Tibial artery (tissue), 4 donors: ENCODE results near the gene SLC3A2.

Experiments used
- DNase-seq, 2 donors: peaks; one replicate each; pipeline ENCODE4 v3.0.0-alpha.2; 2019
- H3K27ac ChIP-seq, 2 donors: fragments of 200-600 bp; sonication (generic) in 1 of 2; 1 replicate in 1 of 2; 2 replicates in 1 of 2; pipeline ENCODE4 v1.5.1; 2018 to 2019; ENCODE audit warnings: mild to moderate bottlenecking in 1 of 2
- H3K27me3 ChIP-seq, 2 donors: fragments of 200-600 bp; sonication (generic) in 1 of 2; one replicate each; pipeline versions ENCODE4 v1.5.1 to v1.6.0; 2016 to 2019
- H3K36me3 ChIP-seq, 3 donors: fragments of 200-600 bp; sonication (generic) in 2 of 3; one replicate each; pipeline ENCODE4 v1.5.1; 2016 to 2019; ENCODE audit warnings: mild to moderate bottlenecking in 2 of 3
- H3K4me1 ChIP-seq, 4 donors: fragments of 200-600 bp; sonication (generic) in 2 of 4; 1 replicate in 3 of 4; 2 replicates in 1 of 4; pipeline ENCODE4 v1.5.1; 2016 to 2019
- H3K4me3 ChIP-seq, 2 donors: fragments of 200-600 bp; sonication (generic) in 1 of 2; 1 replicate in 1 of 2; 2 replicates in 1 of 2; pipeline ENCODE4 v1.5.1; 2018 to 2019; ENCODE audit warnings: mild to moderate bottlenecking in 2 of 2
- H3K9me3 ChIP-seq, 3 donors: fragments of 200-600 bp; sonication (generic) in 1 of 3; one replicate each; pipeline ENCODE4 v1.5.1; 2016 to 2019
- CTCF ChIP-seq, 2 experiments: fragments of 200-600 bp in 1 of 2; fragments of 450-650 bp in 1 of 2; IDR thresholded peaks; one replicate each; pipeline ENCODE4 v1.5.1; 2017 to 2019; ENCODE audit warnings: antibody characterized with exemption in 2 of 2, mild to moderate bottlenecking in 1 of 2, moderate library complexity in 1 of 2
- intact Hi-C: fragments of 100-400 bp; cut with DNase I; formaldehyde crosslinking; loops from one replicate; pipeline ENCODE4 v1.15.0; 2023; ENCODE audit warnings: low total_unique reads

The SLC3A2 gene

GRCh38 chr11:62889126-62889483, 8.4 kb downstream of the SLC3A2 start:
- no peak for TF ChIP-seq CTCF (IDR thresholded peaks at IDR 0.05)
- intact Hi-C loops = no loop called here
- Histone ChIP-seq H3K27me3 (no peaks in the 10 kb centered on the region), H3K36me3 (peaks cover 54 to 59% (median 55%) of the 10 kb centered on the region in 3 donors), H3K4me3 (no peak overlapping the region), H3K4me1 (peaks cover 0 to 35% (median 20%) of the 10 kb centered on the region in 4 donors), H3K27ac (peak overlapping the region in 1 of 2 donors; percentile 7), H3K9me3 (no peaks in the 10 kb centered on the region)
- DNase-seq = no peak

GRCh38 chr11:62889484-62890437, 9.1 kb downstream of the SLC3A2 start:
- H3K4me1 ChIP-seq = peaks cover 0 to 31% (median 17%) of the 10 kb centered on the region in 4 donors
- no peak overlapping the region for H3K4me3 ChIP-seq
- H3K27ac ChIP-seq = peak overlapping the region in 1 of 2 donors; percentile 7
- no peak for DNase-seq
- no peaks in the 10 kb centered on the region for H3K9me3 ChIP-seq
- no peaks in the 10 kb centered on the region for H3K27me3 ChIP-seq
- TF ChIP-seq CTCF (IDR thresholded peaks at IDR 0.05) = no peak
- peaks cover 47 to 53% (median 48%) of the 10 kb centered on the region in 3 donors for H3K36me3 ChIP-seq
- intact Hi-C loops = no loop called here

GRCh38 chr11:62892077-62892922, 11.6 kb downstream of the SLC3A2 start:
- peaks cover 0 to 13% (median 9%) of the 10 kb centered on the region in 4 donors for H3K4me1 ChIP-seq
- no peak overlapping the region for H3K4me3 ChIP-seq
- H3K9me3 ChIP-seq = no peaks in the 10 kb centered on the region
- no peak overlapping the region for H3K27ac ChIP-seq
- DNase-seq = no peak
- no peak for TF ChIP-seq CTCF (IDR thresholded peaks at IDR 0.05)
- intact Hi-C loops = no loop called here
- peaks cover 0 to 4% of the 10 kb centered on the region in 2 donors for H3K27me3 ChIP-seq
- peaks cover 22 to 27% (median 23%) of the 10 kb centered on the region in 3 donors for H3K36me3 ChIP-seq

GRCh38 chr11:62895501-62895900, 14.8 kb downstream of the SLC3A2 start:
- no peaks in the 10 kb centered on the region for H3K36me3 ChIP-seq
- no peak for DNase-seq
- no peaks in the 10 kb centered on the region for H3K9me3 ChIP-seq
- H3K27me3 ChIP-seq = peaks cover 0 to 14% of the 10 kb centered on the region in 2 donors
- H3K4me1 ChIP-seq = no peaks in the 10 kb centered on the region
- no peak for TF ChIP-seq CTCF (IDR thresholded peaks at IDR 0.05)
- no peak overlapping the region for H3K4me3 ChIP-seq
- intact Hi-C loops = no loop called here
- no peak overlapping the region for H3K27ac ChIP-seq

GRCh38 chr11:62896049-62896448, 15.4 kb downstream of the SLC3A2 start:
- no peaks in the 10 kb centered on the region for H3K4me1 ChIP-seq
- no peak for TF ChIP-seq CTCF (IDR thresholded peaks at IDR 0.05)
- no peaks in the 10 kb centered on the region for H3K36me3 ChIP-seq
- H3K9me3 ChIP-seq = no peaks in the 10 kb centered on the region
- intact Hi-C loops = no loop called here
- H3K27me3 ChIP-seq = peaks cover 0 to 14% of the 10 kb centered on the region in 2 donors
- H3K4me3 ChIP-seq = no peak overlapping the region
- DNase-seq = no peak
- no peak overlapping the region for H3K27ac ChIP-seq
